Left cardiac atrium (tissue), 4 donors: ENCODE results near the gene ZNHIT1. TPM values are rescaled to one million over a fixed set of nuclear protein-coding genes. Genes with fewer than 3 reads are reported as not detected.

ENCODE experiments used
- ATAC-seq, 2 donors: fragments of 200-7000 bp; cut with Tn5 transposase; one replicate each; pipeline ENCODE4 v1.9.1; 2020; ENCODE audit warnings: mild to moderate bottlenecking in 2 of 2, moderate library complexity in 2 of 2
- DNase-seq: peaks from one replicate; pipeline ENCODE4 v3.0.0-alpha.2; 2020
- intact Hi-C, 2 donors: fragments of 100-400 bp; cut with DNase I; formaldehyde crosslinking; loops; one replicate each; pipeline versions ENCODE4 v1.14.1 to v1.15.1; 2022 to 2023
- long read RNA-seq: library from polyadenylated mRNA; unstranded; transcript quantifications from one replicate; pipeline ENCODE4 v2.0.0, GENCODE V29; 2021
- total RNA-seq, 2 donors: library from RNA; stranded (reverse); fragmentation: NEBNext Ultra II Directional; extraction: Animal tissue kit (Norgen Biotek cat#: 25700); gene quantifications; one replicate each; pipeline ENCODE4 v1.2.1, GENCODE V29; 2021
- donor health status: DM: no; HTN: yes; CAD: no.
- donor health status: DM: no; HTN: yes; CAD: no; lungs with severe emphysema.
- donor health status: DM: yes; HTN: yes; CAD: no.
- donor health status: Dilated cardiomyopathy.

Gene ZNHIT1
- total RNA-seq: 10 to 100 TPM; 48.0 to 53.9 TPM
- long read RNA-seq, transcript ZNHIT1-201 (5 exons, 1,225 nt): major isoform, 9 of 10 reads
- long read RNA-seq, partial matches to known transcripts: 0 of 10 reads
- long read RNA-seq, other reads (novel, unspliced or antisense): 0 of 10 reads

DNA sequence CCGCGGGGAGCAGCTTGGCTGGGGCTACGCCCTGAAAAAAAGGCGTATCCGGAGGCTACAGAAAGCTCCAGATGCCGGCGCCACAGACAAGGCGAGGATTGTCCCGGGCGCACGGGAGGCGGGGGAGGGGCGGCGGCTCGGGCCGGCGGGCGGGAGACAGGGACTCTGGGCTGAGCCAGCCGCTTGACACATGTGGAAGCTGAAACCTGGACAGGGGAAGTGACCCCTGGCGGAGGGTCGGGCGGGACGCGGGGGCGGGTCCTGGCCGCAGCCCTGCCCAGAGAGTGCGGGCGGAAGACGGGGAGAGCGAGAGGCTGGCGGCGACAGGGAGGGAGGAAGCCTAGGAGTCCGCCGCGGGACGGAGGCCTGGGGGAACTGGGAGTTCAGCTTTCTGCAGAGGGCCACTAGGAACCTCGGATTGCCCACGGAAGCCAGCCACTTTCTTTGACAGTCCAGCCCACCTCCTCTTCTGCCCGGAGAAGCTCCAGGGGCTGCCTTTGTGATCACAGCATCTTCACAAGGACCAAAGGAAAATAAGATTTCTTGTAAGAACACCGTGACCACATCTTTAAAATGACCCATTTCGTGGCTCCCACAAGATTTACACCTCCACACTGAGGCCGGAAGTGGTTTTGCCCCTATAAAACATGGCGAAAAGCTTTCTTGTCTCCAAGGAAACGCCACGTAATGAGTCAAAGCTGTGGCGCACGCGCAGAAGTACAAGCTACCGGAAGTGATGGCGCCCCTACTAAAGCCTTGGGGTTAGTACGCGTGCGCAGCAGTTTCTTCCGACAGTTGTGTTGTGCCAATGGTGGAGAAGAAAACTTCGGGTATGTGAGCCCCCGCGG lies at the start of gene ZNHIT1, which contains the start of gene PLOD3:
Gene ZNHIT1 (plus strand): TSS at position 778 of the 848 bp plus-strand sequence. CDS start 31 bp downstream, at position 809.
Gene PLOD3 (minus strand): TSS at position 194 of the 848 bp plus-strand sequence. CDS start 307 bp downstream, outside the sequence.
- peak; percentile 91 to 94 for ATAC-seq
- intact Hi-C loops: loop anchor here in 1 of 2 donors (5.0 kb wide), 1 partner anchor 35 kb away; no protein-coding TSS in a partner anchor
- peak; percentile 99 for DNase-seq

DNA sequence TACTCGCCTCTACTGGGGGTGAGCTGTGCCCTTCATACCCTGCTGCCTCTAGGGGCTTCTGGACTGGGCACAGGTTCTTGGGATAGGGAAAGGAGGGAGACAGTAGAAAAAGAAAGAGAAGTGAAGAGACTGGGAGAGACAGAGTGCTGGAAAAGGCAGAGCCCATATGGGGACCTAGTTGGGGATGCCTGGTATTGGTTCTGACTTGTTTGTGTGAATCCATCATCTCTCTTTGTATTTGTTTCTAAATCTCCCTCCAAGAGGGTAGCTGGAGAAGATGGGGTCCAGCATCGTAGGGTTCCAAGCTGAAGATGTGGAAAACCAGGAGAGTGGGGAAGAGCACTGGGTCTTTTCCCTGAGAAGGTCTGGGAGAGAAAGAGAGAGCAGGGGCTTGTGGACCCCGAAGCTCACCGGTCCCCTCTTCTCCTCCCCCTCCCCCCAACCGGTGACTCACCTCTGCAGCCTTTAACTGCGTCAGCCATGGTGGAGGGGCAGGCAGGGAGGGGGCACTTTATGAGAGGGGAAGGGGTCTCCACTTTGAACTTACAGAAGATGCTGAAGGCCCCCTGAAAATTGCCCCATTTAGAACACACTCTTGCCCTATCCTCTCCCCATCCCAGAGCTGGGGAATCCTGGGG lies 49.4 kb upstream of the ZNHIT1 start:
- intact Hi-C loops: no loop called here
- ATAC-seq (no peak), DNase-seq (no peak)

DNA sequence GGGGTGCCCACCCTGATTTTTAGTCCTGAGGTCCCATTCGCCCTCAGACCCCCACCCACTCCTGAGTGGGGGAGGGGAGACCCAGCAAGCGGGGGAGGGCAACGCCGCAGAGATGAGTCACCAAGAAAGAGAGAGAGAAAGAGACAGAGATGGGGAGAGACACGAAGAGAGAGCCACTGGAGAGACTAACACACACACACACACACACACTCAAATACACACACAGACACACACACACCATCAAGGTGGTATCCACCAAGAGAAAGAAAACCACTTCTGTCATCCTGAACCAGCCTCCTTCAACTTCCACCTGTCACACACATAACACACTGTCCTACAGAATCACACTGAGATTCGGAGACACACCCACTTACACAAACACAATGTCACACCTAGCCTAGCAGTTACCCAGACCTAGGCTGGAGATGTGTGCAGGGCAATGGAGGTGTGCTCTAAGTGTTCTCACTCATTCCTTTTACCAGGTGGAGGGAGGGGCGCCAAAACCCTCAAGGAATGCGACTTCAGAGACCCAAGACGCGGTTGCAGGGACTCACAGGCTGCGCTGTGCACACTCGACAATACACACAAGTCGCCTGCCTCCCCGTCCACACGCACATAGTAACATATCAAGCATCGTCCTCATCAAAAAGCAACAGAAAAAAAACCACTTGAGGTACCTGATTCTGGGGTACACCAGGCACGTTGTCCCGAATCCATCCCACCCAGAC lies 48.7 kb upstream of the ZNHIT1 start:
- intact Hi-C loops: no loop called here
- ATAC-seq: no peak
- DNase-seq: no peak

DNA sequence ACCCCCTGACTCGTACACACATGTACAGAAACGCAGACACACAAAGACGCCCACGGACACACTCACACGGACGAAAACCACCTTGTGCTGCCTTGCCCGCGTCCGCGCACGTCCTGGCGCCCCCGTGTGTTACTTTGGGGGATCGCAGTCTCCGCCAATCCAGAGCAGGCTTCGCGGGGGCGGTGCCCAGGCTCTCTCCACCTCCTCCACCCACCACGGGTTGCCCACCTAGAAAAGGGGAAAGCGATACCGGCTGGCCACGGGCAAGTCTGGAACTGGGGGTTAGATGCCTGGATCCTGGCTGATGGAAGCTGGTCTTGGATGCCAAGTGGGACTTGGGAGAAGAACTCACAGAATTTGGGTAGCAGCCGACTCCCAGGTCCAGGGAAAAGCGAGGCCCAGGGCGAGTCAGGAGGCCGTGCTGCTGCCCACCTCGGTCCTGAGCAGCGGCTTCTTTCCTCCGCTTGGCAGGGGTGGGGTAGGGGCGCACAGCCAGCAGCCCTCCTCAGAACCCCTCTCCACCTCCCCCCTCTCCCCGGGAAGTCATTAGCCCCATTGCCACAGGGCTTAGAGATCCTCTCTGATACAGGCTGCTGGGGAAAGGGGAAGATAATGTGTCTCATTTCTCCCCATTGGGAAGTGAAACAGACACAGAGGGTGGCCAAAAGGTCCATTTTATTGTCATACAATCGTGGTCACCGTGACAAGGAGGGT lies 48.0 kb upstream of the ZNHIT1 start:
- intact Hi-C loops: loop anchor here in 1 of 2 donors (10.0 kb wide), 1 partner anchor 275 kb away; the partner anchor contains the start of gene ACHE
- DNase-seq (peak; percentile 80), ATAC-seq (peak; percentile 38 to 41)

DNA sequence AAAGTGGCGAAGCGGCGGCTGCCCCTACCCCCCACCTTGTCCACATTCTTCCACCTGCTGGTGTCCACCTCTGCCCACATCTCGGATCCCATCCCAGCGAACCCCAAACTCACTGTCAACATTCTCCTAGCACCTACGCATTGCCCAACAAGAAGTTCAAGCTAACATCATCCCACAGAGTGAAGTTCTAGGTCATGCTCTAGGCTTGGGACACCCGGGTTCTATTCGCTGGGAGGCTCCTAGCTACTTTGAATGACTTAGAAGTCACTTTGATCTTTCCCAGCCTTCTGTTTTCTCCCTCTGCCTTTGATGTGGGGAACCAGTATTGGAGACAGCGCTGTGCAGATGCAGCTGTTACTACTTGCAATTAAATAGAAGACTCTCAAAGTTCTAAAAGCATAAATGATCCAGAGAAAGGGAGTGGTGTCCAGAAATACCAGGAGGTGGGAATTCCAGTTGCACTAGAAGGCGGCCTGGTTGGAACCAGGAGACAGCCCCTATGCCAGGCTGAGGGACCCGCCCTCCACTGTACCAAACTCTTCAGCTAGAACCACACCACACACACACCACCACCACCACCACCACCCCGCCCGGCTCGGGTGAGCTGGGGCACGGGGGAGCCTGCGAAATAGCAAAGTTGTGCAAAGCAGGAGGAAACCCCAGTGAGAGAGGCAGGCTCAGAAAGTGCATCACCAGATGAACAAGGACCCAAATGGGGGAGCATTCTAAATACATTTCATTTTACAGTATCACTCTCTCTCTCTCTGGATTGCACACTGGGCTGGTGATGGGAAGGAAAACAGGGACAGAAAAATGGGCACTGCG lies 47.1 kb upstream of the ZNHIT1 start:
- DNase-seq: no peak
- intact Hi-C loops: loop anchor here in 1 of 2 donors (10.0 kb wide), 1 partner anchor 276 kb away; the partner anchor contains the start of gene ACHE
- ATAC-seq: no peak

DNA sequence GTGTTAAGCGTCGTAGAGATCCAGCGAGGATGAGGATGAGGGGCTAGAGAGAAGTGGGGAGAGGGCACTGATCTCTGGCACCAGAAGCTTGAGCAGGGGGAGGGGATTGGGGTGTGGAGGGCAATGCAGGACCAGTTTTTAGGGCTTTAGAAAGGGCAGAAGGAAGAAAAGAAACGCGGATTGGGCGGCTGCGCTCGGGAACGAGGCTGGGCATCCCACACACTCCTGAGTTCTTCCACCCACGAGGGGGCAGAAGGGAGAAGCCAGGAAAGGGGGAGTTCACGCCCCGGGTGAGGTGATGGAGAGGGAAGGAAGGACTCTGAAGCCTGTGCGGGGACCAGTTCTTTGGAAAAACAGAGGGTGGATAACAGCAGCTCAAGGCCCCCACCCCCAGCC lies 46.5 kb upstream of the ZNHIT1 start:
- intact Hi-C loops: loop anchor here in 1 of 2 donors (10.0 kb wide), 1 partner anchor 277 kb away; the partner anchor contains the start of gene ACHE
- no peak for ATAC-seq
- DNase-seq: no peak

DNA sequence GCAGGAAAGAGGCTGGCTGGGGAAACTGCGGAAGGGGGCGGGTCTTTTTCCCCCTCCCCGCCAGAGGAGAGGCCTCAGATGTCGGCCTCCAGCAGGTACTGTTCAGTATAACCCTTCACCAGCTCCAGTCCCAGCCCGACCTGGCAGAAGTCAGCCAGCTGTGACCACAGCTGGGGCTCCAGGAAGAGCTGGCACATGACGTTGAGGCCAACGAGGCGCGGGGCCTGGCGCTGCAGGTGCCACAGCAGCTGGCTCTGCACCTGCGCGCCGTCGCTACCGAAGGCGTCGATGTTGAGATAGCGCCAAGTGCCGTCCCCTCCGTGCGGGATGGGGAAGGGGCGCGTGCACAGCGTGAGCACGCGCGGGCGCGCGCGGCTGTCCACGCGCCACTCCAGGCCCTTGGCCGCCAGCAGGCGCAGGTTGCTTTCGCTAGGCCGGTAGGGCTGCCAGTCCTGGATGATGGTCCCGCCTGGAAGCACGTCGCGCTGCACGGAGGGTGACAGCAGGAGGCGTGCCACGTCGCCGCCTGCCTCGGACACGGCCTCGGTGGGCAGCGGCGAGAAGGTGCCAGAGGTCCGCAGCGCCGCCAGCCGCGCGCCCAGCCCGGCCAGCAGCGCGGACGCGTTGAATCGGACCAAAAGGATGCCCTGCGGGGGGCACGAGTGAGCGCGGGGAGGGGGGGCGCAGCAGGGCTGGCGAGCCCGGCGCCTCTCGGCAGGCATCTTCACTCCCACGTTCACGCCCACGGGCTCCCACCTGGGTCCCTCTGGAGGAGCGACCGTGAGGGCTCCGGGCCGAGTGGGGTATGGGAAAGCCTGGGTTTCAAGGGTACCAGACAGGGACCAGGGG lies 45.7 kb upstream of the ZNHIT1 start:
- DNase-seq (no peak), ATAC-seq (no peak)
- intact Hi-C loops: loop anchor here in 1 of 2 donors (10.0 kb wide), 1 partner anchor 277 kb away; the partner anchor contains the start of gene ACHE

DNA sequence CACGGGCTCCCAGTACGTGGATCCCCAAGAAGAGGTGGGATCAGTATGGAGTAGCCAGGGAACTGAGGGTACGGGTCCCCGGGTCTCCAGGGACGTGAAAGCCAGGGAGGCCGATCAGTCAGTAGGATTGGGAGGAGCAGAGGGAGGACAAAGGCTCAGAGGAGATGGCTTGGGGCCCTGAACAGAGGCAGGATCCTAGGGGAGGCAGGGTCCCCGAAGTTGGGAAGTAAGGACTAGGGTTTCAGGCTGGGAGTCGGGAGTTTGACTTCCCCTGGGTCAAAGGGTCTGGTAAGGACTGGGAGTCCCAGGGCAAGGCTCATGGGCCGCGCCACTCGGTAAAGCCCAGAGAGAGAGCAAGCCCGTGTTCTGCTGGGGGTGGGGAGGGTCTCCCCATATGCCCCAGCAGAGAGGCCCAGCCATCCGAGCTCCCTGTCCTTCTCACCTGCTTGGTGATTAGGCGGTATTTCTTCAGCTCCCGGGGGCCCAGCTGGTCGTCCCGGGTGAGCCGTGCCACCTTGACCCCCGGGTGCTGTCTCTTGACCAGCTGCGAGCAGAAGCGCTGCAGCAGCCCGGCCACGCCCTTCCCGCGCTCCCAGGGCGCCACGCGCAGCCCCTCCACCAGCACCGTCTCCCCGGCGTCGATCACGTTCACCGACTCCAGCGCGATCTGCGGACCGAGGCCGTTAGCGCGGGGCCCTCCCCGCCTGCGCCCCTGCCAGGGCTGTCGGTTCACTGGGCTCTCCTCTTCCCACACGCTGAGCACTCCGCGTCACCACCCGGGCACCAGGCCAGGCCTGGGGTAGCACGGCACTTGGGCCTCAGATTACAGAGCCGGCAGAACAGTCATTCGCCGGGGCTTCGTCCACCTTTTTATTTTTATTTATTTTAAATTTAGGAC lies 44.9 kb upstream of the ZNHIT1 start:
- peak; percentile 84 for DNase-seq
- intact Hi-C loops: loop anchor here in 1 of 2 donors (10.0 kb wide), 1 partner anchor 278 kb away; the partner anchor contains the start of gene ACHE
- ATAC-seq: peak; percentile 65 to 81

DNA sequence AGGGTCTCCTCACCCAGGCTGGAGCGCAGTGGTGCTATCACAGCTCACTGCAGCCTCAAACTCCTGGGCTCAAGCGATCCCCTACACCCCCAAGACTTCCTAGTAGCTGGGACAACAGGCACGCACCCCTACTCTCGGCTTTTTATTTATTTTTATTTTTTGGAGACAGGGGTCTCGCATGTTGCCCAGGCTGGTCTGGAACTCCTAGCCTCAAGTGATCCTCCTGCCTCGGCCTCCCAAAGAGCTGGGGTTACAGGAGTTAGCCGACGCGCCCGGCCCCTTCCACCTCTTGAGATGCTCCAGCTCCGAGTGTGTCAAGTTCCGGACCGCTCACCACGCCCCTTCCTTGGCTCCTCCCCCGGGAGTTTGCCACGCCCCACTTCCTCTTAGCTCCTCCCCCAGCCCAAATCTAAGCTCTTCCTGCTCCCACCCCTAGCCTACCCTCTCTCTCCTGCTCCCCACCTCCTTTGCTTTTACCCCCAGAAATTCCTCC lies 44.2 kb upstream of the ZNHIT1 start:
- peak in 1 of 2 donors; percentile 54 for ATAC-seq
- intact Hi-C loops: loop anchor here in 1 of 2 donors (10.0 kb wide), 1 partner anchor 279 kb away; the partner anchor contains the start of gene ACHE
- no peak for DNase-seq

DNA sequence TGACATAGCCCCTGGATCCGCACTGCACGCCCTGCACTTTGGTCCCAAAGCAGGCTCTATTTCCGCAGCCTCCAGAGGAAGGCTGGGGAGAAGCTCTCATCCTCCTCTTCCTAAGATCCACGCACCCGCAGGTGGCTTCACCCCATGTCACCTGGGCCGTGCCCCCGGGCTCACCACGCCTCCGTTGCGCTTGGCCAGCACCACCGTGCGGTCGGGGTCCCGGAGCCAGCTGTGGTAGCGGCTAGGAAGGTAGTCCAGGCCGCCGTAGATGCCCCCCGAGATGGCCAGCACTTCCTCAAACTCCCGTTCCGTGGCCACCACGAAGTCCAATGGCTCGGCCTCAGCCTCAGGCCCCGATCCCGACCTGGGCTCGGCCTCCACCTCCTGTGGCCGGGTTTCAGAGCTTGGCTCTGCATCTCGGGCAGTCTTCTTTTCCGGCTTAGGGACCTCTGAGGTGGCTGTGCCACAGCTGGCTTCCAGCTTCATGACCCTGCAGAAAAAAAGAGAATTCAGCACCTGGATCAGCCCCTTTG lies 43.6 kb upstream of the ZNHIT1 start:
- ATAC-seq (no peak), DNase-seq (no peak)
- intact Hi-C loops: loop anchor here in 1 of 2 donors (10.0 kb wide), 1 partner anchor 280 kb away; the partner anchor contains the start of gene ACHE

DNA sequence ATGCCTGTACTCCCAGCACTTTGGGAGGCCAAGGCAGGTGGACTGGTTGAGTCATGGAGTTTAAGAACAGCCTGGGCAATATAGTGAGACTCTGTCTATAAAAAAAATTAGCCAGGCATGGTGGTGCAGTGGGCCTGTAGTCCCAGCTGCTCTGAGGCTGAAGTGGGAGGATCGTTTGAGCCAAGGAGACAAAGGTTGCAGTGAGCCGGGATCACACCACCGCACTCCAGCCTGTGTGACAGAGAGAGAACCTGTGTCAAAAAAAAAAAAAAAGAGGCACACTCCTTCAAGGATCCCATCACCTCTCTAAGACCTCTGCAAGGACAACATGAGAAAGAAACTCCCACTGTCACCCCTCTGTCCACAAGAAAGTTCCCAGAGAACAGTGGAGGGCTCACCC lies 42.3 kb upstream of the ZNHIT1 start:
- DNase-seq: no peak
- intact Hi-C loops: loop anchor here in 1 of 2 donors (10.0 kb wide), 1 partner anchor 281 kb away; the partner anchor contains the start of gene ACHE
- ATAC-seq: no peak

DNA sequence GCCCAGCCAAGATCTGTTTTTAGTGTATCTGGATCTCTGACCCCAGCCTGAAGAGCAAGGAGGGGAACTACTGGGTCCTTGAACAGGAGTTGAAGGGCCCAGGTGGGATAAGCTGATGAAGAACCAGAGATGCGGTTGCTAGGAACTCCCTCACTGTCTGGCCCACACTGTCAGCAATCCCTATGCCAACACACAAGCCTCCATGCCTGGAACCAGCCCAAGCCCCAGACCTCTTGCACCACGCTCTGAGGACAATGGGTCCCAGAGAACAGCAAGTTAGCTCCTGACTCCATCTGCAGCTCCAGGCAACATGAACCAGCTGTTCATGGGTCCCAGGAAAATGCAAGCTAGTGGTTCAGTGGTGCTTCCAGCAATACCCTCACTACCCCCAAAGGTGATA lies 40.3 kb upstream of the ZNHIT1 start:
- DNase-seq: no peak
- intact Hi-C loops: loop anchor here in 1 of 2 donors (10.0 kb wide), 1 partner anchor 283 kb away; the partner anchor contains the start of gene ACHE
- no peak for ATAC-seq

DNA sequence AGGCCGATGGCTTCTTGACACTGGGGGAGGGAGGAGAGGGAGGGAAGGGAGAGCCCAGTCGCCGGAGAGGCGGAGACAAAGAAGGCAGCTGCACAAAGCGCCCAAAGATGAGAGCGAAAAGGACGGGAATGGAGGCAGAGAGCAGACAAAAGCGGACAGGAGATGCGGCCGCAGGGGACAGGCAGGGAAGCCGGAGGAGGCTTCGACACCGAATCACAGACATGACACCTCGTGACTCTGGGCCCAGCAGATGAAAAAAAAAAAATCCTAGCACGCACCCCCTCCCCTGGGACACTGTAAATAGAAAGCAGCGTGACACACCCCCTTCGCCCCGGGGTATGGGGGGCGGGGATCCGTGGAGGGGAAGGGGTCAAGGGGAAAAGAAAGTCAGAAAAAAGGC lies 38.8 kb upstream of the ZNHIT1 start:
- no peak for ATAC-seq
- no peak for DNase-seq
- intact Hi-C loops: loop anchor here in 1 of 2 donors (10.0 kb wide), 1 partner anchor 284 kb away; the partner anchor contains the start of gene ACHE

DNA sequence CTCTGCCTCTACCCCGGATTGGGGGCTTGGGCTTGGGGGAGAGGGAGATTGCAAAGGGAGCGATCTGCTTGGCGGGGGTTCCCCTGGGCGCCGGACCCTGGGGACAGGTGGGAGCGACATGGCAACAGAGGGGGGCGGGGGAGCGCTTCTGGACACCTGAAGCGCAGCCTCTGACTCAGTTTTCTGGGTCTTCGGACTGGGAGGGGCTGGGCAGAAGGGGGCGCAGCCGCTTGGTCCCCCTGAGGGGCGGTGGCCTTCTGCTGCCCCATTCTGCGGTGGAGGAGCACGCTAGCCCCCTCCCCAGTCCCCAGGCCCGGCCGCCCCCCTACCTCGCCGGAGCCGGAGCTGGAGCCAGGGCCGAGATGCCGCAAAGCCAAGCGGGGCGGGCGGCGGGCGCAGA lies 38.3 kb upstream of the ZNHIT1 start:
- DNase-seq (no peak), ATAC-seq (no peak)
- intact Hi-C loops: loop anchor here in 1 of 2 donors (10.0 kb wide), 1 partner anchor 285 kb away; the partner anchor contains the start of gene ACHE
